OCI-LY7 (cell line): Measurements from ENCODE around the gene PCCA. TPM values are rescaled to one million over a fixed set of nuclear protein-coding genes. Genes with fewer than 3 reads are reported as not detected.

Source experiments
- BruUV-seq: library from RNA; stranded (reverse); fragments of 400-500 nt; replicated peaks from 2 replicates; lab custom pipeline; 2021; lab: Mats Ljungman, UMichigan
- CTCF ChIA-PET: fragments of 300-600 bp; sonication (Branson Sonifier 250); formaldehyde crosslinking; loops from one replicate; lab custom pipeline; 2022; ENCODE audit warnings: antibody characterized with exemption; ENCODE audit not compliant: unreplicated experiment; lab: Charles Lee
- POLR2A ChIA-PET: fragments of 300-600 bp; sonication (Branson Sonifier 250); formaldehyde crosslinking; loops from one replicate; lab custom pipeline; 2022; ENCODE audit warnings: antibody characterized with exemption; lab: Charles Lee
- DNase-seq: peaks from one replicate; pipeline ENCODE4 v3.0.0-alpha.2; 2015; ENCODE audit warnings: low spot score
- H2AFZ ChIP-seq: fragments of 200-600 bp; sonication (generic), shearing (Covaris generic); 2 replicates; pipeline ENCODE4 v1.6.1; 2014; ENCODE audit warnings: mild to moderate bottlenecking, antibody characterized with exemption, low read length, moderate library complexity
- H3K27ac ChIP-seq: fragments of 200-600 bp; sonication (generic); 2 replicates; pipeline ENCODE4 v1.5.1; 2014; ENCODE audit warnings: mixed run types, low read depth, mild to moderate bottlenecking, moderate library complexity, low read length, inconsistent platforms; ENCODE audit not compliant: poor library complexity, severe bottlenecking
- H3K36me3 ChIP-seq: fragments of 200-600 bp; sonication (generic); 2 replicates; pipeline ENCODE4 v1.6.1; 2014; ENCODE audit warnings: mild to moderate bottlenecking, antibody characterized with exemption, low read length, moderate library complexity, mixed read lengths; ENCODE audit not compliant: insufficient read depth
- H3K4me1 ChIP-seq: fragments of 200-600 bp; sonication (generic); 2 replicates; pipeline ENCODE4 v1.5.1; 2014; ENCODE audit warnings: mild to moderate bottlenecking, low read length; ENCODE audit not compliant: insufficient read depth, poor library complexity, severe bottlenecking
- H3K4me2 ChIP-seq: fragments of 200-600 bp; sonication (generic); 2 replicates; pipeline ENCODE4 v1.6.1; 2014; ENCODE audit warnings: mild to moderate bottlenecking, low read length
- H3K4me3 ChIP-seq: fragments of 200-600 bp; sonication (generic); 2 replicates; pipeline ENCODE4 v1.5.1; 2014; ENCODE audit warnings: mild to moderate bottlenecking, low read depth, low read length; ENCODE audit not compliant: poor library complexity, severe bottlenecking
- H3K79me2 ChIP-seq: fragments of 200-600 bp; sonication (generic); 2 replicates; pipeline ENCODE4 v1.6.1; 2016; ENCODE audit warnings: low read depth, mild to moderate bottlenecking, low read length, moderate library complexity, mixed read lengths; ENCODE audit not compliant: insufficient read depth
- H3K9me2 ChIP-seq: fragments of 200-600 bp; sonication (generic); 2 replicates; pipeline ENCODE4 v1.6.1; 2016; ENCODE audit warnings: mild to moderate bottlenecking, low read length, mixed read lengths; ENCODE audit not compliant: insufficient read depth
- H3K9me3 ChIP-seq: fragments of 200-600 bp; sonication (generic); 2 replicates; pipeline ENCODE4 v1.6.1; 2014; ENCODE audit warnings: mild to moderate bottlenecking, mixed run types, low read length, mixed read lengths
- H4K20me1 ChIP-seq: fragments of 200-600 bp; sonication (generic); 2 replicates; pipeline ENCODE4 v1.6.1; 2014; ENCODE audit warnings: mild to moderate bottlenecking, antibody characterized with exemption, low read length, moderate library complexity, mixed read lengths; ENCODE audit not compliant: insufficient read depth
- EZH2phosphoT487 ChIP-seq: fragments of 200-600 bp; sonication (generic); IDR thresholded peaks from 2 replicates; pipeline ENCODE4 v1.6.1; 2018; ENCODE audit warnings: low read depth, borderline replicate concordance, mild to moderate bottlenecking, mixed run types, antibody characterized with exemption, low read length, moderate library complexity, mixed read lengths
- intact Hi-C: fragments of 100-400 bp; cut with micrococcal nuclease; formaldehyde crosslinking; loops from one replicate; pipeline ENCODE4 v1.10.0; 2022; ENCODE audit not compliant: unreplicated experiment
- total RNA-seq, 2 experiments: library from RNA; depleted of rRNA in 1 of 2; stranded (reverse); fragments of >200 nt in 1 of 2; shearing (Covaris generic) in 1 of 2; gene quantifications; 2 replicates each; pipeline ENCODE4 v1.2.3, GENCODE V29; 2014 to 2022
- TF ChIP-seq, protein P1 (sequence below): fragments of 200-600 bp; sonication (generic); conservative IDR thresholded peaks from 2 replicates; pipeline ENCODE4 v1.5.1; 2014; ENCODE audit warnings: mild to moderate bottlenecking, antibody characterized with exemption, low read length, moderate library complexity, mixed read lengths

Gene PCCA
- total RNA-seq, 2 experiments from 2014 or later: 2.7 to 7.2 TPM

- no peak overlapping the region for H3K4me2 ChIP-seq
- DNase-seq: no peak
- no peak overlapping the region for H3K4me3 ChIP-seq
- H3K9me3 ChIP-seq: no peaks in the 10 kb centered on the region
- intact Hi-C loops: no loop called here
- H3K27ac ChIP-seq: no peak overlapping the region
- ChIA-PET POLR2A (no interaction called here), CTCF (no interaction called here)
- H2AFZ ChIP-seq: no peak overlapping the region
- BruUV-seq: no TSS peak
- no peaks in the 10 kb centered on the region for H3K79me2 ChIP-seq
- H3K9me2 ChIP-seq: no peaks in the 10 kb centered on the region
- no peaks in the 10 kb centered on the region for H3K4me1 ChIP-seq
- TF ChIP-seq EZH2phosphoT487: no peak
- TF ChIP-seq, protein P1, sequence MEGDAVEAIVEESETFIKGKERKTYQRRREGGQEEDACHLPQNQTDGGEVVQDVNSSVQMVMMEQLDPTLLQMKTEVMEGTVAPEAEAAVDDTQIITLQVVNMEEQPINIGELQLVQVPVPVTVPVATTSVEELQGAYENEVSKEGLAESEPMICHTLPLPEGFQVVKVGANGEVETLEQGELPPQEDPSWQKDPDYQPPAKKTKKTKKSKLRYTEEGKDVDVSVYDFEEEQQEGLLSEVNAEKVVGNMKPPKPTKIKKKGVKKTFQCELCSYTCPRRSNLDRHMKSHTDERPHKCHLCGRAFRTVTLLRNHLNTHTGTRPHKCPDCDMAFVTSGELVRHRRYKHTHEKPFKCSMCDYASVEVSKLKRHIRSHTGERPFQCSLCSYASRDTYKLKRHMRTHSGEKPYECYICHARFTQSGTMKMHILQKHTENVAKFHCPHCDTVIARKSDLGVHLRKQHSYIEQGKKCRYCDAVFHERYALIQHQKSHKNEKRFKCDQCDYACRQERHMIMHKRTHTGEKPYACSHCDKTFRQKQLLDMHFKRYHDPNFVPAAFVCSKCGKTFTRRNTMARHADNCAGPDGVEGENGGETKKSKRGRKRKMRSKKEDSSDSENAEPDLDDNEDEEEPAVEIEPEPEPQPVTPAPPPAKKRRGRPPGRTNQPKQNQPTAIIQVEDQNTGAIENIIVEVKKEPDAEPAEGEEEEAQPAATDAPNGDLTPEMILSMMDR: no peak
- no peaks in the 10 kb centered on the region for H4K20me1 ChIP-seq
- H3K36me3 ChIP-seq: no peaks in the 10 kb centered on the region
These were observed 184.7 kb downstream of the PCCA start for GRCh38 chr13:100273552-100273951.

DNA sequence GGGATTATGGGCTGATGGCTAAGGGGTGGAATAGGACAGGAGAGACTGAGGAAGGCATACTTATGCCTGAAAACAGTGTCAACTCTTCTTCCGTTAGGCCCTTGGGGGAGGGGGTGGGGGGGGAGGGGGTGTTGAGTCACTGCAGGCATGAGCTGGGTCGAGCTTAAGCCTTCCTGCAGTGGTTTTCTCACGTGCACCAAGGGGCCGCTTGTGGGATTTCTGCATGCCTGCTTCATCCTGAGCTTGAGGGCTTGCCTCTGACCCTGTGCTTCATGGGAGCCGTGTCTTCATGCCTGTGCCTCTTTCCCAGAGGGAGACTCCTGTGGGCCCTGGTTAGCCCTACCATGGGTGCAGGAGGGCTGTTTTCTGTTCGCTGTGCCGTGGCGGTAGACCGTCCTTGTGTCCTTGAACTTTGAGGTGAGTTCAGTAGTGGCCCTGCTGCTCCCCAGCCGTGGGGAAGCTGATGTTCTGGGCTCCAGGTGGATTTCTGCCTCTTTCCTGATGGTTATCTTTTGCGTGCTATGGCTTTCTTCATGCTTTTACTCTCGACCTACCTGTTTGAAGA, 186.1 kb downstream of the PCCA start:
- no peaks in the 10 kb centered on the region for H3K9me3 ChIP-seq
- no peak overlapping the region for H2AFZ ChIP-seq
- no TSS peak for BruUV-seq
- no peak for DNase-seq
- POLR2A ChIA-PET: no interaction called here
- TF ChIP-seq, protein P1: no peak
- TF ChIP-seq EZH2phosphoT487: no peak
- no peaks in the 10 kb centered on the region for H3K4me1 ChIP-seq
- no peaks in the 10 kb centered on the region for H3K36me3 ChIP-seq
- H3K79me2 ChIP-seq: no peaks in the 10 kb centered on the region
- H3K4me2 ChIP-seq: no peak overlapping the region
- H4K20me1 ChIP-seq: no peaks in the 10 kb centered on the region
- CTCF ChIA-PET: no interaction called here
- H3K4me3 ChIP-seq: no peak overlapping the region
- intact Hi-C loops: no loop called here
- H3K27ac ChIP-seq: no peak overlapping the region
- no peaks in the 10 kb centered on the region for H3K9me2 ChIP-seq

- DNase-seq: no peak
- intact Hi-C loops: no loop called here
- no peaks in the 10 kb centered on the region for H3K4me1 ChIP-seq
- H3K79me2 ChIP-seq: no peaks in the 10 kb centered on the region
- no peak overlapping the region for H3K27ac ChIP-seq
- H3K4me3 ChIP-seq: no peak overlapping the region
- no peak overlapping the region for H2AFZ ChIP-seq
- CTCF ChIA-PET: no interaction called here
- no peaks in the 10 kb centered on the region for H3K9me2 ChIP-seq
- POLR2A ChIA-PET: no interaction called here
- no peaks in the 10 kb centered on the region for H4K20me1 ChIP-seq
- no peaks in the 10 kb centered on the region for H3K36me3 ChIP-seq
- no peaks in the 10 kb centered on the region for H3K9me3 ChIP-seq
- BruUV-seq: no TSS peak
- no peak for TF ChIP-seq EZH2phosphoT487
- TF ChIP-seq, protein P1: no peak
- no peak overlapping the region for H3K4me2 ChIP-seq
These were observed 186.9 kb downstream of the PCCA start for GRCh38 chr13:100275746-100276145.
